OCI-LY1 (cell line): ENCODE results near the gene CERK.

Experiments used
- H2AFZ ChIP-seq: fragments of 200-600 bp; sonication (generic), shearing (Covaris generic); 2 replicates; pipeline ENCODE4 v1.6.0; 2014; ENCODE audit warnings: antibody characterized with exemption, mild to moderate bottlenecking, low read length
- H3F3A ChIP-seq: fragments of 200-600 bp; sonication (generic), shearing (Covaris generic); 2 replicates; pipeline ENCODE4 v1.6.0; 2014; ENCODE audit warnings: mild to moderate bottlenecking, antibody characterized with exemption, low read length, moderate library complexity; ENCODE audit not compliant: insufficient read depth
- H3K27ac ChIP-seq: fragments of 200-600 bp; sonication (generic); 2 replicates; pipeline ENCODE4 v1.5.1; 2014; ENCODE audit warnings: low read length, mixed run types, mild to moderate bottlenecking, low read depth; ENCODE audit not compliant: poor library complexity, severe bottlenecking
- H3K27me3 ChIP-seq: fragments of 200-600 bp; sonication (generic); 2 replicates; pipeline ENCODE4 v1.6.0; 2014; ENCODE audit warnings: antibody characterized with exemption, mild to moderate bottlenecking, low read length, moderate library complexity; ENCODE audit not compliant: insufficient read depth
- H3K36me3 ChIP-seq: fragments of 200-600 bp; sonication (generic); 2 replicates; pipeline ENCODE4 v1.6.1; 2014; ENCODE audit warnings: mild to moderate bottlenecking, antibody characterized with exemption, low read length, moderate library complexity, mixed read lengths; ENCODE audit not compliant: insufficient read depth
- H3K4me1 ChIP-seq: fragments of 200-600 bp; sonication (generic); 2 replicates; pipeline ENCODE4 v1.5.1; 2014; ENCODE audit warnings: mild to moderate bottlenecking, low read length, moderate library complexity; ENCODE audit not compliant: insufficient read depth, severe bottlenecking
- H3K4me2 ChIP-seq: fragments of 200-600 bp; sonication (generic), shearing (Covaris generic); 2 replicates; pipeline ENCODE4 v1.6.1; 2014; ENCODE audit warnings: low read length
- H3K4me3 ChIP-seq: fragments of 200-600 bp; sonication (generic); 2 replicates; pipeline ENCODE4 v1.5.1; 2014; ENCODE audit warnings: low read length, low read depth, mild to moderate bottlenecking, mixed read lengths; ENCODE audit not compliant: poor library complexity, severe bottlenecking
- H3K79me2 ChIP-seq: fragments of 200-600 bp; shearing (Covaris generic); 2 replicates; pipeline ENCODE4 v1.6.1; 2016; ENCODE audit warnings: mixed run types, low read length, mixed read lengths; ENCODE audit not compliant: insufficient read depth
- H3K9ac ChIP-seq: fragments of 200-600 bp; sonication (generic), shearing (Covaris generic); 2 replicates; pipeline ENCODE4 v1.6.1; 2014; ENCODE audit warnings: mild to moderate bottlenecking, low read length, mixed read lengths
- H3K9me2 ChIP-seq: fragments of 200-600 bp; sonication (generic), shearing (Covaris generic); 2 replicates; pipeline ENCODE4 v1.6.1; 2014; ENCODE audit warnings: low read depth, mild to moderate bottlenecking, low read length, mixed read lengths
- H3K9me3 ChIP-seq: fragments of 200-600 bp; shearing (Covaris generic); 2 replicates; pipeline ENCODE4 v1.6.1; 2014; ENCODE audit warnings: low read length, mixed read lengths
- H4K20me1 ChIP-seq: fragments of 200-600 bp; sonication (generic), shearing (Covaris generic); 2 replicates; pipeline ENCODE4 v1.6.0; 2016; ENCODE audit warnings: mild to moderate bottlenecking, low read length; ENCODE audit not compliant: insufficient read depth
- CTCF ChIP-seq: fragments of 200-600 bp; sonication (generic), shearing (Covaris generic); IDR thresholded peaks from 2 replicates; pipeline ENCODE4 v1.5.1; 2017; ENCODE audit warnings: mild to moderate bottlenecking, antibody characterized with exemption, low read length, moderate library complexity, mixed read lengths
- EZH2 ChIP-seq: fragments of 200-600 bp; sonication (generic), shearing (Covaris generic); IDR thresholded peaks from 2 replicates; pipeline ENCODE4 v1.8.0; 2017; ENCODE audit warnings: borderline replicate concordance, mixed run types, mild to moderate bottlenecking, antibody characterized with exemption, low read length, moderate library complexity, mixed read lengths

Gene CERK

GRCh38 chr22:46770726-46771125, 32.7 kb upstream of the CERK start:
- peaks cover 86% of the 10 kb centered on the region for H3K4me1 ChIP-seq
- H3K36me3 ChIP-seq = no peaks in the 10 kb centered on the region
- TF ChIP-seq EZH2 (no peak), CTCF (no peak)
- H3K9me3 ChIP-seq = no peaks in the 10 kb centered on the region
- peak overlapping the region; percentile 97 for H3K27ac ChIP-seq
- H3K4me3 ChIP-seq = peak overlapping the region; percentile 51
- H3K9me2 ChIP-seq = no peaks in the 10 kb centered on the region
- H3K9ac ChIP-seq = peak overlapping the region; percentile 69
- peaks cover 10% of the 10 kb centered on the region for H3K79me2 ChIP-seq
- no peaks in the 10 kb centered on the region for H3K27me3 ChIP-seq
- no peaks in the 10 kb centered on the region for H3F3A ChIP-seq
- H3K4me2 ChIP-seq = peak overlapping the region; percentile 69
- no peak overlapping the region for H2AFZ ChIP-seq
- H4K20me1 ChIP-seq = no peaks in the 10 kb centered on the region

GRCh38 chr22:46770151-46770641, 32.1 kb upstream of the CERK start:
- no peaks in the 10 kb centered on the region for H4K20me1 ChIP-seq
- H3K79me2 ChIP-seq = peaks cover 11% of the 10 kb centered on the region
- no peaks in the 10 kb centered on the region for H3K9me2 ChIP-seq
- H3K9ac ChIP-seq = peak overlapping the region; percentile 69
- H3K27ac ChIP-seq = peak overlapping the region; percentile 97
- H3K27me3 ChIP-seq = no peaks in the 10 kb centered on the region
- H3K4me3 ChIP-seq = peak overlapping the region; percentile 51
- peak overlapping the region; percentile 69 for H3K4me2 ChIP-seq
- no peaks in the 10 kb centered on the region for H3F3A ChIP-seq
- peaks cover 81% of the 10 kb centered on the region for H3K4me1 ChIP-seq
- no peak overlapping the region for H2AFZ ChIP-seq
- H3K36me3 ChIP-seq = no peaks in the 10 kb centered on the region
- H3K9me3 ChIP-seq = no peaks in the 10 kb centered on the region
- TF ChIP-seq CTCF = no peak
- no peak for TF ChIP-seq EZH2

GRCh38 chr22:46769706-46770105, 31.7 kb upstream of the CERK start:
- no peaks in the 10 kb centered on the region for H3K36me3 ChIP-seq
- peaks cover 81% of the 10 kb centered on the region for H3K4me1 ChIP-seq
- peak overlapping the region; percentile 69 for H3K4me2 ChIP-seq
- TF ChIP-seq CTCF (no peak), EZH2 (no peak)
- no peaks in the 10 kb centered on the region for H3K9me2 ChIP-seq
- no peak overlapping the region for H2AFZ ChIP-seq
- peak overlapping the region; percentile 97 for H3K27ac ChIP-seq
- peak overlapping the region; percentile 69 for H3K9ac ChIP-seq
- H3K27me3 ChIP-seq = no peaks in the 10 kb centered on the region
- H3F3A ChIP-seq = no peaks in the 10 kb centered on the region
- peaks cover 16% of the 10 kb centered on the region for H3K79me2 ChIP-seq
- H3K9me3 ChIP-seq = no peaks in the 10 kb centered on the region
- H3K4me3 ChIP-seq = peak overlapping the region; percentile 51
- no peaks in the 10 kb centered on the region for H4K20me1 ChIP-seq
